HepG2 (cell line): ENCODE results near the gene PRDM15. TPM values are rescaled to one million over a fixed set of nuclear protein-coding genes. Genes with fewer than 3 reads are reported as not detected.

Source experiments
- CREB1 ChIP-seq, 2 experiments: fragments of 450-650 bp in 1 of 2; IDR thresholded peaks; 2 replicates each; pipeline ENCODE4 v1.6.1; 2016 to 2017; ENCODE audit warnings: control low read depth in 1 of 2, mild to moderate bottlenecking in 1 of 2, missing compliant biosample characterization in 1 of 2, missing genetic modification characterization in 1 of 2
- DPF2 ChIP-seq: sonication (generic); formaldehyde crosslinking; IDR thresholded peaks from 2 replicates; pipeline ENCODE4 v1.4.0; 2020; ENCODE audit warnings: mild to moderate bottlenecking, low read depth, missing genetic modification reagents, borderline replicate concordance
- SRSF9 ChIP-seq: fragments of 200-400 bp; formaldehyde crosslinking; IDR thresholded peaks from 2 replicates; pipeline ENCODE4 v1.6.1; 2018; ENCODE audit warnings: borderline replicate concordance, mild to moderate bottlenecking, low read depth, low read length; ENCODE audit not compliant: insufficient read depth, poor library complexity, severe bottlenecking
- SSRP1 ChIP-seq: IDR thresholded peaks from 2 replicates; pipeline ENCODE4 v1.6.1; 2016; ENCODE audit warnings: control low read depth
- TERF1 ChIP-seq: sonication (generic); formaldehyde crosslinking; IDR thresholded peaks from 2 replicates; pipeline ENCODE4 v1.8.0; 2022; ENCODE audit warnings: mild to moderate bottlenecking, missing genetic modification reagents, moderate library complexity
- ZBTB4 ChIP-seq: sonication (generic); formaldehyde crosslinking; IDR thresholded peaks from 2 replicates; pipeline ENCODE4 v1.4.0; 2020; ENCODE audit warnings: missing genetic modification reagents, mild to moderate bottlenecking, borderline replicate concordance
- ZBTB46 ChIP-seq: sonication (generic); formaldehyde crosslinking; IDR thresholded peaks from 2 replicates; pipeline ENCODE4 v1.4.0; 2020; ENCODE audit warnings: mild to moderate bottlenecking, missing genetic modification reagents, borderline replicate concordance
- ZFY ChIP-seq: sonication (generic); formaldehyde crosslinking; IDR thresholded peaks from 2 replicates; pipeline ENCODE4 v1.4.0; 2020; ENCODE audit warnings: missing genetic modification reagents
- ZNF276 ChIP-seq: sonication (generic); formaldehyde crosslinking; IDR thresholded peaks from 2 replicates; pipeline ENCODE4 v1.4.0; 2020; ENCODE audit warnings: mild to moderate bottlenecking, low read depth, missing genetic modification reagents
- ZNF335 ChIP-seq: sonication (generic); formaldehyde crosslinking; IDR thresholded peaks from 2 replicates; pipeline ENCODE4 v1.4.0; 2020; ENCODE audit warnings: missing genetic modification reagents
- ZNF350 ChIP-seq: sonication (generic); formaldehyde crosslinking; IDR thresholded peaks from 2 replicates; pipeline ENCODE4 v1.4.0; 2020; ENCODE audit warnings: mild to moderate bottlenecking, low read depth, missing genetic modification reagents, borderline replicate concordance
- ZNF609 ChIP-seq: sonication (generic); formaldehyde crosslinking; IDR thresholded peaks from 2 replicates; pipeline ENCODE4 v1.4.0; 2020; ENCODE audit warnings: mild to moderate bottlenecking, missing genetic modification reagents, borderline replicate concordance
- polyA plus RNA-seq, 8 experiments: library from polyadenylated mRNA; depleted of rRNA in 3 of 8; stranded (reverse) in 7 of 8; unstranded in 1 of 8; fragments of >200 nt; fragmentation: Illumina TruSeq in 4 of 8; extraction: Trizol in 4 of 8; gene quantifications; 2 replicates each; pipeline versions ENCODE4 v1.2.1 to v1.2.3, GENCODE V29; 2011 to 2016; ENCODE audit warnings: low read depth in 4 of 8, missing spikeins in 1 of 8, mixed read lengths in 1 of 8; ENCODE audit not compliant: insufficient read depth in 1 of 8
- total RNA-seq, 5 experiments: library from RNA; depleted of rRNA; stranded (reverse); fragments of >200 nt; fragmentation: Illumina TruSeq; extraction: Trizol; gene quantifications; 2 replicates each; pipeline ENCODE4 v1.2.3, GENCODE V29; 2016; ENCODE audit warnings: low read depth in 1 of 5

Gene PRDM15
- total and polyA plus RNA-seq, 2 of the 13 experiments (the other 11 are each of a cell fraction or from before 2014, with no cell fraction given): 4.0 to 6.9 TPM

- TF ChIP-seq ZBTB4 (CRISPR knock-in tag) (no peak), DPF2 (CRISPR knock-in tag) (no peak), ZNF609 (CRISPR knock-in tag) (no peak), ZNF276 (CRISPR knock-in tag) (peak; percentile 81; the same call in 1 of the 2 replicates), CREB1 (IDR thresholded peaks at IDR 0.05) (no peak), CREB1 (CRISPR knock-in tag; IDR thresholded peaks at IDR 0.05) (no peak), SSRP1 (CRISPR knock-in tag) (no peak), ZNF350 (peak; percentile 4; the same call in 1 of the 2 replicates), ZFY (CRISPR knock-in tag) (peak; percentile 63; the same call in 1 of the 2 replicates), ZNF335 (CRISPR knock-in tag) (no peak), SRSF9 (no peak), ZBTB46 (CRISPR knock-in tag) (no peak), TERF1 (CRISPR knock-in tag) (no peak)
Measured at GRCh38 chr21:41764558-41765419, 114.4 kb downstream of the PRDM15 start (continued).
